Stimulated activated CD4-positive, alpha-beta T cell treated with anti-CD3 and anti-CD28 coated beads, TNF-alpha, amount 100 ng/mL, for 4 hours (primary cell): ENCODE data around the gene PPP1R13B.

Source experiments
- DNase-seq, 3 experiments: peaks; one replicate each; pipeline ENCODE4 v3.0.0-alpha.2; 2020; ENCODE audit warnings: low read depth in 3 of 3

The PPP1R13B gene

DNA sequence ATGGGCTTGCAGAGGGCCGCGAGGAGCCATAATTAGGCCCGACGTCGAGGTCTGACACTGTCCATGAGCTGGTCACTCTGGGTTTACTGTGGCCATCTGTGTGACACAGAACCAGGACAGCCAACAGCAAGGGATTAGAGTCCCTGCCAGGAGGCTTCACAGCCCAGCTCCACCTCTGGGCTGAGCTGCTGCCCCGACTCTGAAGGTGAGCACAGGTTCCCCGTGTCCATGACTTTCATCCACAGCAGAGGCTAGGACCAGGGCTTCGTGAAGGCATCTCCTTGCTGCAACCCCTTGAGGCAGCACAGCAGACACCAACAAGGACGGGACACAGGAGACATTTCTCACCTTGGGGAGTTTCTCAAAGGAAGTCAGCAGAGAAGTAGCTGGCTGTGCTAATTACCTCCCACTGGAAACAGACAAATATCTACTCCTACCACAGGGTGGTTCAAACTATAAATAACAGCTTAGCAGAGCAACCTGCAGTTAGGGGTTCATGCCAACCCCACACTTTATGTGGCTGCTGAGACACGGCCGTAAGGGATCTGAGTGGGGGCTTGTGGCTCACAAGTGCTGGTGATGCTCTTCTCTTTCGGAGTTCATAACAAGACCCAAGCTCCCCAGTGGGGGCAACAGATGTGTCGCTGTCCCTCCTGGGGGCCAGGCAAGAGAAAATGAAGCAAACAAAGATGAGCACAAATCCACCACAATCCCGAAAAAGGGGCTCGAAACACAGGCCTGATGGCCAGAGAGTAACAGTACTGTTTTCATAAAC, 102.6 kb downstream of the PPP1R13B start:
- no peak for DNase-seq

DNA sequence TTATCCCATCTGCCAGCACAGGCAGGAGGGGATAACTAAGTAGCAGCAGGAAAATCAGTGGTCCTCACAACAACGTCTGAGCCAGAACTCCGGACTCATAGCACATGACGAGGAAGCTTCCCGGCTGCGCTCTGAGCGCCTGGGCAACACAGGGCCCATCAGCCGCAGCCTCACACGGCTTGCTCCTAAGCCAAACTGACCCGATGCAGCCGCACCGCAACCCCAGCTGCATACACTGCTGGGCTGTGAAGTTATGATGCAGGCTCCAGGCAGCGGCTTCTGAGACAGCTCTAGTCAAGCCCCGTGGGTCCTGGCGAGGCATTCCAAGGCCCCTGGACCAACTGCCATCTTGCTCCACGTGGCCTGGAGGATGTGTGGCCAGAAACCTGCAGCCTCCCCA, 103.7 kb downstream of the PPP1R13B start:
- DNase-seq: no peak

DNA sequence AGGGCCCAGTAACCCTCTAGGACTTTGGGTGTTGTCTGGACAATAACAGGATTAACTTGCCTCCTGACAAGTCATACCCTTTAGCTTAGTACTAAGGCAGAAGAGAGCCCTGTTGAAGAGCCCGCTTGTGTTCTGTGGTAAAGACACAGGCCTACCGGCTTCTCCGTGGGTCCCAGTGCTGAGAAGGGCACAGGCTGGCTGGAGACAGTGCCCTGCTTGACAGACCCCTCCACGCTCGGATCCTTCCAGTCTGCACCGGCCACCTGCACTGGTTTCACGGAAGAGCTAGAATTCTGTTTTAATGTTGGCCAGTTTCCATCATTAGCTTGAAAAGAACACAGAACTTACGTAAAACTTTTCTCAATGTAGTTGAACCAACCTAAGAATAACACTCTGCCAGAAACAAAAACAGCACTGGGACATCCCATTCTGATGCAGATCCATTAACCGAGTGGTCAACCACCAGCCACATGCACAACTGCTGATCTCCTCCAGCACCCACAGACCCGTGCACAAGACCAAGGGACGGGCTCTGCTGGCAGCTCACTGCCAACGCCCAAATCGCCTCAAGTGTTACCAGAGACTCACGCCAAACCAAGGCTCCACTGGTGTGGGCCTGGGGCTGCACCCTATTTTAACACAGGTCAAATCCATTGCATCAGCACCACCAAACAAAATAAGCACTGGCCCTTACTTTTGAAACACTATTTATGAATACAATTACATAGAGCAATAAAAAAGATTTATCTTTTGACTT, 104.7 kb downstream of the PPP1R13B start:
- no peak for DNase-seq

DNA sequence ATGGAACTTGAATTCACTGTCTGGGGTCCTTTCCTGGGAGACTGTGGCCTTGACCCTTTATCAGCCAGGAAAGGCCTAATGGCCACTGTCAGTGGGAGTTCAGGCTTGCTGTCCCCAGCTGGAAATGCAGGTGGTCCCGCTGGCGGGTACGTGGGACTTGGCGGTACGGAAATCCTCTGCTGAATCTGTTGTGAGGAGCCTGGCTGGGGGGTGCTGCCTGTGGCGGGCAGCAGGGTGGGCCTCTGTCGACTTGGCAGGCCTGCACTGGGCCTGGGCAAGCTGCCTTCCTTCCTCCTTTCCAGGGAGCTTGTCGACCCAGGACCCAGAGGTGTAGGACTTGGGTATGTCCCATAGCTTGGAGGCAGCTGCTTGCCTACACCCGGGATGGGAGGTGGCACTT, 105.5 kb downstream of the PPP1R13B start:
- no peak for DNase-seq

DNA sequence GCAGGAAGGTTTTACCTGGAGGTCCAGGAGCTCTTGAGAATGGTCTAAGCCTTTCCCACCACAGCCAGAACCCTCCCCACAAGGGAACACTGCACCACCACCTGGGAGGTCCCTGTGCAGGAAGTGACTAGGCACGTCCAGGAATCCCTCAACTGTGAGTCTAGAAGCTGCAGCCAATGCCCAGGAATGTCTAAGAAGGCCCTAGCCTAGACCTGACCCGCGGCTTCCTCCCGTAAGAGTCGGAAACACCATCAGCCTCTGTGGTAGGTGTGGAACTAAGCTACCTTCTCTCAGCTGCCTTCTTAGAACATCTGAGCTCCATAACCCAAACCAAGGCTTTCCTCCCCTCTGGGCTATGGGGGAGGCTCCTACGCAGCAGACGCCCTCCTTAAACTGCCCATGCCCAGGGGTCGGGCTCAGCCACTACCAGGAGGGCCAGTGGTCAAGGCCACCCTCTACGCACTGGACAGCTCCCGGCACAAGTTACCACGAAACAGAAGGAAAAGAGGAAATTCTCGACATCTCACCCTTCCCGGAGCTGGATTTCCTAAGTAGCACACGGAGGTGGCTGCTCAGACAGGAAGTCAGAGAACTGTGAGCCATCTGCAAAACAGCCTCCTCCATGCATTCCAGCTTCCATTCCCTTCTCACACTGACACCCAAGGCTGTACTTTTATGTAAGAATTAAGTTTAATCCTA, 106.2 kb downstream of the PPP1R13B start:
- DNase-seq: no peak

DNA sequence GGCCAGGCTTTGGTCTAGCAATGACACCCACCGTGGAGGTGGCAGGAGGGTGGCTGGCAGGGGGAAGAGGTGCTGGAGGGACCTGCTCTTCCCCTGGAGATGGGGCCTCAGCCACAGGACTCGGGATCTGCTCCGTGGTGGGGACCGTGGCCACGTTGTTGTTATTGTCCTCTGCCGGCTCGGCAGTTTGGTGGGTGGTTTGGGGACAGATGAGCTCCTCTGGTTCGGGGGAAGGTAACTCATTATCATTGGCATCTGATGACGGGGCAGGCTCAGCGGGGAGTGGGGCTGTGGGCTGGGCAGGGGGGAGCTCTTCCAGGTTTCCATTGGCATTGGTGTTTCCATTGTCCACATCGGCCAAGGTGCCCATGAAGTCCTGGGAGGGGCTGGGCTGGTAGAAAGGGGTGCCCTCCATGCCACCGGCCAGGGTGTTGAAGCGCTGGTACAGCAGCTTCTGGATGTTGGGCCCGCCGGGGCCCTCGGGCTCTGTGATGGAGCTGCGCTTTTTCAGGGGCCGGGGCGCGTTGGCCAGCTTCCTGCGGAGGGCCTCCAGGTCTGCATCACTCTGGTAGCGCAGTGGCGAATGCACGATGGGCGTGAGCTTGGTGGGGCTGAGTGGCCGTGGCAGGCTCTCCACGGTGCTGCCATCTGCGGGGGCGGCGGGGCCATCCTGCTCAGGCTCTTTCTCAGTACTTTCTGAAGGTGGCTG, 107.4 kb downstream of the PPP1R13B start:
- DNase-seq: no peak

DNA sequence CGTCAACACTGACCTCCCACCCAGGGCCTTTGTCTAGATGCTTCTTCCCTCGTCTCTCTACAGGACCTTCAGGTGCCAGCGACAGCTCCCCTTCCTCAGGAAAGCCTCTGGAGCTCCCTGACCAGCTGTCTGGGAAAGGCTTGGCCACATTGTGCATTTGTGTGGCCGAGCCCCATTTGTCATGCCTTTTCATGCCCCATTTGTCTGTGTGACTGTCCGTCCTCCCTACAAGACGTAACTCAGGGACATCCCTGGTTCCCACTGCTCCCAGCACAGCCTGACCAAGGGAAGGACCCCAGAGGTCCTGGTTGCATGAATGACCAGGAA, 107.9 kb downstream of the PPP1R13B start:
- DNase-seq: no peak

DNA sequence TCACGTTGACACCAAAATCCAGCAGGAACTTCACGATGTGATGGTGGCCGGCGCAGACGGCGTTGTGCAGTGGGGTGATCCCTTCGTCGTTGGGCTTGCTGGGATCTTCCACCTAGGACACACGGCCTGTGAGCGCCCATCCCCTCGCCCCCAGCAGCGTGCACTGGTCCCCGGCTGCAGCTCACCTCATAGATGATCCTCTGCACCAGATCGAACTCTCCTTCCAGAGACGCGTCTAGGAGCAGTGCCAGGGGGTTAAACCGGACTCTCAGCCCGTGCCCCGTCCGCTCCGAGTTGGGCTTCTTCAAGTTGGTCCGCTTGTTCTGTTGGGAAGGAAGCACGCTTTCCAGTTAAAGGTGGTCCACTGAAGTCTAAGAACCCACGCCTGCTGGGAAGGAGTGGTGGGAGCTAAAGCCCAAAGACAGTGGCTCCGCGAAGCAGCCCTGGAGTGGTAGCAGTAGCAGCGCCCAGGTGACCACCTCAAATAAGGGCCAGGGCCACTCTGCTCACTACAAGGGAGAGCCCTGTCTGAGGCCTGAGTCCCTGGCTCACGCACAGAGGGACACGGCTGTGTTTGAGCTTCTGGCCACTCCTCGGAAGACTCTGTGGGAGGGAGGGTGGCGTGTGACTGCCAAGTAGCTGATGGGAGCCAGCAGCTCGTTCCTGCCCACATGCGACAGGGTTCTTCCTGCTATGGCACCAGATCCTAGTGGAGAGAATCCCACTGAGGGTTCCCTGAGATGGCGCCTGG, 108.5 kb downstream of the PPP1R13B start:
- DNase-seq: no peak

DNA sequence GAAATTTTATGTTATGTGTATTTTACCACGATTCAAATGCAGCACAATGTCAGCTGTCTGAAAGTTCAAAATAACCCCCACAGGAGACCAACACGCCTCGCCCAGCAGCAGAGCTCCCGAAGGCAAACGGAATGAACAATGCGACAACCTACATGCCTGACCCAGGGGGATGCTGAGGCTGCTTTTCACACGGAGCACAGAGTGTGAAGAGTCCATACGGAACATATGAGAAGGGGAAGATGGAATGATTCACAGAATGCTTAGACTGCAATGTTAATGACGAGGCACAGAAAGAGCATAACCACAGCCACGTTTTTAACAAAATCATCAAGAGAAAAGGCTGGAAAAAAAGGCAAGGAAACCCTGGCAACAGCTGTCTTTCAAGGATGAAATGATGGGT, 109.2 kb downstream of the PPP1R13B start:
- DNase-seq: no peak

DNA sequence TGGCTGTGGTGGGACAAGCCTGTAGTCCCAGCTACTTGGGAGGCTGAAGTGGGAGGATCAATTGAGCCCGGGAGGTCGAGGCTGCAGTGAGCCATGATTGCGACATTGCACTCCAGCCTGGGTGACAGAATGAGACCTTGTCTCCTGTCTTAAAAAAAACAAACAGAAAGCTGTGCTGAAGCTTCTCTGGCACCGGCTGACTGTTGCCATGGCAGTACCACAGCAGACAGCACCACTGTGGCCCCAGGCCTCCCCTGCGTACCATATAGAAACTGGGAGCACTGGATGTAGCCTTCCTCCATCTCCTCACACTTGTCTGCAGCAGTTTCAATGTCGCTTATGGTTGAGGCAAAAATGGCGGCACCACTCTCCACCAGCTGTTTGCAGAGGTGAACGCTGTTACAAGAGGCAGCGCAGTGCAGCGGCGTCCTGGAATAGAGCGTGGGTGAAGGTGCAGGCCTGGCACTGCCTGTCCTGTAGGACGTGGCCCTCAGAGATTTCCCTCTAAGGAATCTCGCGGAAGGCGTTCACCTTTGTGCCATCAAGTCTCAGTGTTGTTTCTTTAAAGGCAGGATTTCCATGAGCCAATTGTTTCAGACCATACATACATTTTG, 109.8 kb downstream of the PPP1R13B start:
- DNase-seq: no peak

DNA sequence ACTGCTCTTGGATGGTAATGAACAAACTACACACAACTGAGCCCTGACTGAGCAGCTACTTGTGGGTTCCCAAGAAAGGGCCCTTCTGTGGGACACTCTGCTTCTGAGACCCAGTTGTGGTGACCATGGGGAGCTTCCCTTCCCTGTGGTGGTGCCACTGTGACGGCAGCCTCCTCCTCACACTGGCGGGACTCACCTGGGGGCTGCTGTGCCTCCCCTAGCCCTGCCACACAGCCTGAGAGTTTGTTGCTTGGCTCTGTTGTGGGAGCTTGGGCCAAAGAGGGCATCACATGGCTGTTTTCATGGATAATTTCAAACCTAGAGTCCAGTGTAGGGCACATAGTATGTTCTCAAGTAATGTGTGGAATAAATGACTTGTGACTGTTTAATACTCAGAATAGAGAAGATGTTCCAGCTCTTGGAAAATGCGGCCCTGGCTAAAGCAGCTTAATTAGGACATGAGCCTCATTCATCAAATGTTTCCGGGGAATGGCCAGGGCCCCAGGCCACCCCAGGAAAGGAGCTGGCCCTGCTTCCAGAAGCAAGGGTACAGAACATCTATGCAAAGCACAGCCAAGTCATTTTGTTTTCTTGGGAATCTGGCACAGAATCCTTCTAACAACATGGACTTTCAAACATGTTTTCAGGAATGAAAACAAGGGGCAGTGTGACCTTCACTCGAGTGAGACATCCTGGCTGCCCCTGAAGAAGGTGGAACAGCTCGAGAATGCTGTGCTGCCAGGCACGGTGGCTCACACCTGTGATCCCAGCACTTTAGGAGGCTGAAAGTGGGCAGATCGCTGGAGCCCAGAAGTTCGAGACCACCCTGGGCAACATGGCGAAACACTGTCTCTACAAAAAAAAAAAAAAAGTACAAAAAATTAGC, 110.6 kb downstream of the PPP1R13B start:
- no peak for DNase-seq

DNA sequence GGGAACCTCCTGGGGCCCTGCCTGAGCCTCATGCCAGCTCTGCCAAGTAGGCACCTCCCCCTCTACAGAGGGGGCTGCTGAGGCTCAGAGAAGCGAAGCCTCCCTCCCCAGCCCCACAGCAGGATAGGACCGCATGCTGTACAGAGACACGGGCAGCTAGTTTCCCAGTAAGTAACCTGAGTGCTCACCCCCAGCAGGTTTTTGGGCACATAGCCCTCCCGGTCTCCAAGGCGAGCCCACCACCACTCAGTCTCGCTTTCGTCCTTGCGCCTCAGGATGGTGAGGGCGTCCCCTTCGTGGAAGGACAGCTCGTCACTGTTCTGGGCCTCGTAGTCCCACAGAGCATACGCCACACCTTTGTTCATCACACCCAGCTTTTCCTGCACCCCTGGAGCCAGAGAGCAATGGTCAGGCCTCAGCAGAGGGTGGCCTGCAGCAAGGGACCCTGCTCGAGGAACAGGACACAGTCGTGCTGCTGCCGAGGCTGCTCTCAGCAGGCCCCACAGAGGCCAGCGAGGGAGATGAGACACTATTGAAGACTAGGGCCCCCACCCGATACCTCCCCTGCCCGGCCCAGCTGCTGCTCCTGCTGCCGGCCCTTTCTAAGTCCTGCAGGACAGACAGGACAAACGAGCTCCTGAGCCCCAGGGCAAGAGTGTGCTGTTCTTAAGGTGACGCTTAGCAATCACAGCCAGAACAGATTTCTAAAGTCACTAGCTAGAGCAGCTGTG, 111.4 kb downstream of the PPP1R13B start:
- no peak for DNase-seq

DNA sequence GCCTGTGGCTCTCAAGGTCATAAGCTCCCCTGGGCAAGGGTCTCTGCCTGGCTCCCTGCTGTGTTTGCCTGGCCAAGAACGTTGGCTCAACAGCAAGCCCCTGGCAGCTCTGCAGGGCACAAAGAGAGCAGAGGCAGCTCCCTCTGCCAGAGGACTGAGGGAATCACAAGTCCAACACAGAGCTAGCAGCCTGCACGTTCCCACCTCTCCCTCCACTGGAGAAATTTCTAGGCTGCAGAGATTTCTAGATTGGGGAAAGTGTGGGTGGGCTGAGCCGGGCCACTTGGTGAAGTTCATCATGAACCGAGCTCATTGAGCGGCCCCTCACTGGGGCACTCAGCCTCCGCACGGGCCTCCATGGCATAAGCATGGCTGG, 111.9 kb downstream of the PPP1R13B start:
- DNase-seq: no peak

DNA sequence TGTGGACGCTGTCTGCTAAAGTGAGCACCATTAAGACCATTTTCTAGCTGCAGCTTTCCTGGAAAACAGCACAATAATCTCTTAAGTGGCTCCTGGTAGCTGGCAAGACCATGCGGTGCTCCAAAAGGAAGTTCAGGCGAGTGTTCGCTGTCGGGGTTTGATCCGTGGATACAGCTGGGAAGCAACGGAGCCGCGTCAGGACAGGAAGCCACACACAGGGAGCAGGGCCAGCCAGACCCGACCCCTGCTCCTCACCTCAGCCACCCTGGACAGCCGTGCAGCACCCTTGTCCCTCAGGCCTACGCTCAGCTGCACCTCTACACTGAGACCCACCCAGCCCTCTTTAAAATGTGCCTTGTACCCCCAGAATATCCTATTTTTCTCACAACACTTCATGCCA, 112.4 kb downstream of the PPP1R13B start:
- no peak for DNase-seq

DNA sequence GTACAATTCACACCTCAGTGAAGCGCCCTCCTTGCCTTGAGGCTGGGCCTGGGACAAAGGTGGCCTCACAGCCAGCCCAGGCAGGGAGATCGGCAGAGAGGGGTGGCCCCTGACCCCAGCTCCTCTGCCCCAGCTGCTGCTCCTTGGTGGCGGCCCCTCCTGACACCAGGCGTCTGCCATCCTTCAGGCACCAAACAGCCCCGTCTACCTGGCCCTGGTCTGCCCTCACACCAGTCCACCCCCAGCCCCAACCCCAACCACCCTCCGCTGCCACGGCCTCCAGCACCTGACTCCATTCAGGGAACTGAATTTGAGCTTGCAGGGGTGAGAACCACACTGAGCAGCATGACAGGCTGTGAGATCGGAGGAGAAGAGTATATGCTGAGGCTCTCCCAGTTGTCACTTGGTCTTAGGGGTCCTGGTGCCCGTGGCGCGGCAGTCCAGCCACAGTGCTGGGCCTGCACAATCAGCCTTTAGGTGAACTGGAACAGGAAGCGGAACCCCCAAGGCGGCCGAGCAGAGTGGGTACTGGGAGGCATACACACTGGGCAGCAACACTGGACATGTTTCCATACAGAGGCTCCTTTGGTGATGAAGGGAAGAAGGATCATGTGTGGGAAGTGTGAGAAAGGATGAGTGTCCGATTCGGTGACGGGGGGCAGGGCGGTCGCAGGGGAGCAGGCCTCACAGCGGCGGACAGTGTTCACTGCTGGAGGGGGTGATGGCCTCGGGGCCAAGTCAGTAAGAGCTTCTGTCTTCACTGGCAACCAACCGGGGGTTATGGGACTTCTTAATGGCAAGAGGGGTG, 113.1 kb downstream of the PPP1R13B start:
- DNase-seq: no peak

DNA sequence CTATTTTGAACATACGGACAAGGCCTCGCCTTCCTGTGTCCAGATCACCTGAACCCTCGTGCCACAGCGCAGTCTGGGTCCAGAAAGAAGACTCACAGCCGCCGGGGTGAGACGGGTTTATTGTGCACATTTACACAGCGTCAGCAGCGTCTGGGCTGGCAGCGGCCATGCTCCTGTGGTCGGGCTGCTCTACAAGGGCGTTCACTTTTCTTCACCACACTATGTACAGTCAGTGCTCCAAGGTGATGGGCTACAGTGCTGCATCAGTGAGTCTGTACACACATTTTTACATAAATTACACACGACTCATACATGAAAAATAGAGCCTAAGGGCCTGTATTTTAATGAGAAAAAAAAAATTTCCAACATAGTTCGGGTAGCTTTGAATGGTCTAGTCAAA, 113.7 kb downstream of the PPP1R13B start:
- DNase-seq: no peak

DNA sequence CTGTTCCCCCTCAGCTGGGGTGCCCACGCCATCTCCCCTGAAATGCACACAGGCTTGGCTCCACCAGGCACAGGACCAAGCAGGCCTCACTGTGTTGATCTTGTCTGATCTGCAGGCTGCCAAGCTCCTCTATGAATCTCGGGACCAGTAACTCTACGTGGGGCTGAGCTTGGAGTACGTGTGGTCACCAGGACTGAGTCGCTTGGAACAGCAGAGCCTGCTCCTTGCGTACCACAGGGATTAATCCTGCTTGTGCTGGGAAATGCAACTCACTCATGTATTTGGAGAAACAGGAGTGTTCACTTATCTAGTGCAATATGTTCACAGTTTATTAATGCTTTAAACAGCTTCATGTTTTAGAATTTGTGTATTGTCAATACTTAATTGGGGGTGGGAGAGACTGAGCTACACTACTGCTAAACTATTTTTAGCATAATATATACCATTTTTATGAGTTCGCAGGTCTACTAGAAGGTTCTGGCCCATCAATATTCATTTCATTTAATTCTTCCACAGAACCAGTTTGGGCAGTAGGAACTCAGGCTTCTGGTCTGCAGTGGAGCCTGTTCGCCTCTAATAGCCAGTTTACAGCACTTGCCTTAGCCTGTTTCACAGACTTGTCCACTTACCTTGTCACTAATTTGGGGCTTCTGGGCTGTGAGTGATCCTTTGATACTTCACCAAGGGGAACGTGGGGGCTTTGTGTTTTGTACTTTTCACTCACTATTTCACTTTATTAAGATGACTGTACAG, 114.3 kb downstream of the PPP1R13B start:
- DNase-seq: no peak
